H9 (cell line): ENCODE measurements around the gene PRDX2. TPM values are rescaled to one million over a fixed set of nuclear protein-coding genes. Genes with fewer than 3 reads are reported as not detected.
A peak's percentile ranks its signal among the peaks of the same experiment; 100 is the strongest.

Experiments
- DNase-seq: peaks from one replicate; pipeline ENCODE4 v3.0.0-alpha.2; 2017
- H2AFZ ChIP-seq: one replicate; pipeline ENCODE4 v1.6.1; 2013; ENCODE audit warnings: mild to moderate bottlenecking, low read length, control low read depth, moderate library complexity
- H2AK5ac ChIP-seq: 2 replicates; pipeline ENCODE4 v1.6.1; 2013; ENCODE audit warnings: low read length, control low read depth, mixed read lengths; ENCODE audit not compliant: insufficient read length
- H2BK120ac ChIP-seq: one replicate; pipeline ENCODE4 v1.6.1; 2013; ENCODE audit warnings: low read depth, mild to moderate bottlenecking, low read length, control low read depth, inconsistent platforms; ENCODE audit not compliant: poor library complexity, severe bottlenecking
- H2BK12ac ChIP-seq: 2 replicates; pipeline ENCODE4 v1.6.1; 2013; ENCODE audit warnings: low read length, control low read depth, mixed read lengths, low read depth; ENCODE audit not compliant: insufficient read length
- H2BK15ac ChIP-seq: 2 replicates; pipeline ENCODE4 v1.6.1; 2013; ENCODE audit warnings: low read depth, low read length, control low read depth
- H2BK20ac ChIP-seq: one replicate; pipeline ENCODE4 v1.6.1; 2013; ENCODE audit warnings: low read depth, mild to moderate bottlenecking, low read length, control low read depth, inconsistent platforms; ENCODE audit not compliant: poor library complexity, severe bottlenecking
- H2BK5ac ChIP-seq: 2 replicates; pipeline ENCODE4 v1.6.1; 2013; ENCODE audit warnings: low read length, control low read depth, mixed read lengths; ENCODE audit not compliant: insufficient read length
- H3K14ac ChIP-seq: 2 replicates; pipeline ENCODE4 v1.6.1; 2013; ENCODE audit warnings: low read length, control low read depth; ENCODE audit not compliant: insufficient read depth
- H3K18ac ChIP-seq: 2 replicates; pipeline ENCODE4 v1.6.1; 2013; ENCODE audit warnings: low read depth, mild to moderate bottlenecking, mixed read lengths, low read length, control low read depth; ENCODE audit not compliant: insufficient read length
- H3K23ac ChIP-seq: 2 replicates; pipeline ENCODE4 v1.6.1; 2013; ENCODE audit warnings: low read length, control low read depth, mixed read lengths, low read depth; ENCODE audit not compliant: insufficient read length
- H3K23me2 ChIP-seq: 2 replicates; pipeline ENCODE4 v1.6.1; 2013; ENCODE audit warnings: low read depth, mild to moderate bottlenecking, mixed read lengths, low read length, control low read depth; ENCODE audit not compliant: insufficient read length, poor library complexity, severe bottlenecking
- H3K27ac ChIP-seq: 2 replicates; pipeline ENCODE4 v1.5.1; 2013; ENCODE audit warnings: low read length, control low read depth, mixed read lengths, low read depth; ENCODE audit not compliant: insufficient read length
- H3K27me3 ChIP-seq: 2 replicates; pipeline ENCODE4 v1.6.1; 2013; ENCODE audit warnings: low read length, control low read depth, inconsistent platforms; ENCODE audit not compliant: insufficient read depth
- H3K4ac ChIP-seq: 2 replicates; pipeline ENCODE4 v1.6.1; 2013; ENCODE audit warnings: low read depth, mild to moderate bottlenecking, control low read depth, inconsistent platforms, low read length, moderate library complexity
- H3K4me1 ChIP-seq: 2 replicates; pipeline ENCODE4 v1.6.1; 2013; ENCODE audit warnings: low read length, control low read depth, inconsistent platforms; ENCODE audit not compliant: insufficient read depth
- H3K4me2 ChIP-seq: 2 replicates; pipeline ENCODE4 v1.6.1; 2013; ENCODE audit warnings: low read length, control low read depth, mixed read lengths; ENCODE audit not compliant: insufficient read length, insufficient read depth
- H3K56ac ChIP-seq: 2 replicates; pipeline ENCODE4 v1.6.1; 2013; ENCODE audit warnings: low read depth, mild to moderate bottlenecking, mixed read lengths, low read length, control low read depth; ENCODE audit not compliant: insufficient read length
- H3K79me1 ChIP-seq: 2 replicates; pipeline ENCODE4 v1.6.1; 2013; ENCODE audit warnings: low read depth, mild to moderate bottlenecking, moderate library complexity, low read length, control low read depth, inconsistent platforms; ENCODE audit not compliant: insufficient read depth, poor library complexity, severe bottlenecking
- H3K79me2 ChIP-seq: 2 replicates; pipeline ENCODE4 v1.6.1; 2013; ENCODE audit warnings: low read length, control low read depth, inconsistent platforms; ENCODE audit not compliant: insufficient read depth
- H3K9ac ChIP-seq: 2 replicates; pipeline ENCODE4 v1.6.1; 2013; ENCODE audit warnings: low read length, control low read depth, mixed read lengths; ENCODE audit not compliant: insufficient read length; ENCODE audit errors: extremely low read depth
- H3K9me3 ChIP-seq: one replicate; pipeline ENCODE4 v1.6.1; 2013; ENCODE audit warnings: low read depth, low read length, inconsistent platforms; ENCODE audit not compliant: control insufficient read depth
- H3T11ph ChIP-seq: one replicate; pipeline ENCODE4 v1.6.1; 2013; ENCODE audit warnings: mild to moderate bottlenecking, low read length, control low read depth, inconsistent platforms
- H4K20me1 ChIP-seq: one replicate; pipeline ENCODE4 v1.6.1; 2013; ENCODE audit not compliant: control insufficient read depth, insufficient read length, insufficient read depth
- H4K5ac ChIP-seq: 2 replicates; pipeline ENCODE4 v1.6.1; 2013; ENCODE audit warnings: low read depth, mild to moderate bottlenecking, mixed read lengths, low read length, control low read depth; ENCODE audit not compliant: insufficient read length
- H4K8ac ChIP-seq: replicated peaks from 2 replicates; pipeline ENCODE4 v1.6.1; 2013; ENCODE audit warnings: low read length, control low read depth, mixed read lengths, low read depth; ENCODE audit not compliant: insufficient read length
- H4K91ac ChIP-seq: 2 replicates; pipeline ENCODE4 v1.6.1; 2013; ENCODE audit warnings: low read depth, mild to moderate bottlenecking, moderate library complexity, mixed read lengths, low read length, control low read depth; ENCODE audit not compliant: insufficient read length
- H3K27ac Mint-ChIP-seq, 3 experiments: 2 replicates in 2 of 3; 3 replicates in 1 of 3; pipeline ENCODE4 v1.8.0; 2020 to 2021; ENCODE audit warnings: mixed read lengths in 3 of 3, mild to moderate bottlenecking in 1 of 3, moderate library complexity in 1 of 3
- H3K27me3 Mint-ChIP-seq: 2 replicates; pipeline ENCODE4 v1.8.0; 2021; ENCODE audit warnings: low read depth, mild to moderate bottlenecking, moderate library complexity, mixed read lengths
- H3K36me3 Mint-ChIP-seq, 3 experiments: 2 replicates in 2 of 3; 3 replicates in 1 of 3; pipeline ENCODE4 v1.8.0; 2020 to 2021; ENCODE audit warnings: low read depth in 3 of 3, mixed read lengths in 3 of 3; ENCODE audit not compliant: insufficient read depth in 1 of 3
- H3K4me1 Mint-ChIP-seq, 2 experiments: 2 replicates each; pipeline ENCODE4 v1.8.0; 2020; ENCODE audit warnings: mixed read lengths in 2 of 2
- H3K4me3 Mint-ChIP-seq, 2 experiments: 2 replicates in 1 of 2; 3 replicates in 1 of 2; pipeline ENCODE4 v1.8.0; 2020 to 2021; ENCODE audit warnings: mild to moderate bottlenecking in 2 of 2, mixed read lengths in 2 of 2, moderate library complexity in 1 of 2
- H3K9me3 Mint-ChIP-seq, 2 experiments: 2 replicates in 1 of 2; 3 replicates in 1 of 2; pipeline ENCODE4 v1.8.0; 2020; ENCODE audit warnings: mild to moderate bottlenecking in 2 of 2, mixed read lengths in 2 of 2, moderate library complexity in 1 of 2
- WGBS: extraction: QIAGEN DNeasy Blood & Tissue Kit; methylation state at CpG from one replicate; pipeline ENCODE4 v1.1.7; 2013; ENCODE audit warnings: missing lambda C conversion rate, low lambda C conversion rate, mixed read lengths; ENCODE audit not compliant: insufficient read length; ENCODE audit errors: extremely low coverage; 5-methylcytosine and 5-hydroxymethylcytosine counted together
- total RNA-seq: library from RNA; stranded (reverse); gene quantifications from 2 replicates; pipeline ENCODE4 v1.2.1, GENCODE V29; 2021
- TF ChIP-seq, protein P1 (sequence below): fragments of 200-600 bp; sonication (generic); conservative IDR thresholded peaks from 3 replicates; pipeline ENCODE4 v1.8.0; 2021; ENCODE audit warnings: antibody characterized with exemption, mild to moderate bottlenecking

Gene PRDX2
- total RNA-seq, 1 experiment from 2014 or later, result 468 TPM

DNA sequence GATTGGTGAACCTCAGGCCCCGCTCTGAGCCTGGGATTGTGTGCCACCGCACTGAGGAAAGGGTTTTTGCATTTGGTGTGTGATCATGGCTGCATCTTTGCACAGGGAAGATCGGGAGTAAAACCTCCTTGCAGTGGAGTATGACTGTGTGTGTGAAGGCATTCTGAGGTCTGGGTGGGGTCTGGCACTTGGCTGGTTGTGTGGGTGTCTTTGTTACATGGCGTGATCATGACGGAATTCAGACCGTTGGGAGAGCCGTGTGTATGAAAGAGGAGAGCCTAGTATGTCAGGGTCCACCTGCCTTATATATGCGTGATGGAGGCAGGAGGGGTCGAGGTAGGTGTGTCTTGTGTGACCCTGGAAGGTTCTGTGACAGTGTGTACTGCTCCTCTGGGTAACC is 50.7 kb downstream of the PRDX2 start:
- no peak overlapping the region for H2BK120ac ChIP-seq
- WGBS, result no CpG with 5 or more reads among the region's 9 CpGs
- no peak overlapping the region for H3K4ac ChIP-seq
- H2BK12ac ChIP-seq, result no peak overlapping the region
- no peak overlapping the region for H4K5ac ChIP-seq
- no peak overlapping the region for H2AFZ ChIP-seq
- peaks cover 61% of the 10 kb centered on the region for H3K27me3 Mint-ChIP-seq
- no peaks in the 10 kb centered on the region for H3K79me1 ChIP-seq
- H3K27ac ChIP-seq, result no peak overlapping the region
- no peak overlapping the region for H3K27ac Mint-ChIP-seq
- TF ChIP-seq, protein P1, sequence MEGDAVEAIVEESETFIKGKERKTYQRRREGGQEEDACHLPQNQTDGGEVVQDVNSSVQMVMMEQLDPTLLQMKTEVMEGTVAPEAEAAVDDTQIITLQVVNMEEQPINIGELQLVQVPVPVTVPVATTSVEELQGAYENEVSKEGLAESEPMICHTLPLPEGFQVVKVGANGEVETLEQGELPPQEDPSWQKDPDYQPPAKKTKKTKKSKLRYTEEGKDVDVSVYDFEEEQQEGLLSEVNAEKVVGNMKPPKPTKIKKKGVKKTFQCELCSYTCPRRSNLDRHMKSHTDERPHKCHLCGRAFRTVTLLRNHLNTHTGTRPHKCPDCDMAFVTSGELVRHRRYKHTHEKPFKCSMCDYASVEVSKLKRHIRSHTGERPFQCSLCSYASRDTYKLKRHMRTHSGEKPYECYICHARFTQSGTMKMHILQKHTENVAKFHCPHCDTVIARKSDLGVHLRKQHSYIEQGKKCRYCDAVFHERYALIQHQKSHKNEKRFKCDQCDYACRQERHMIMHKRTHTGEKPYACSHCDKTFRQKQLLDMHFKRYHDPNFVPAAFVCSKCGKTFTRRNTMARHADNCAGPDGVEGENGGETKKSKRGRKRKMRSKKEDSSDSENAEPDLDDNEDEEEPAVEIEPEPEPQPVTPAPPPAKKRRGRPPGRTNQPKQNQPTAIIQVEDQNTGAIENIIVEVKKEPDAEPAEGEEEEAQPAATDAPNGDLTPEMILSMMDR, result no peak
- no peak overlapping the region for H3K4me2 ChIP-seq
- H4K20me1 ChIP-seq, result no peaks in the 10 kb centered on the region
- no peak overlapping the region for H2BK5ac ChIP-seq
- H2BK15ac ChIP-seq, result no peak overlapping the region
- H3K18ac ChIP-seq, result no peak overlapping the region
- H3K4me1 ChIP-seq, result no peaks in the 10 kb centered on the region
- H2AK5ac ChIP-seq, result no peak overlapping the region
- H3K23me2 ChIP-seq, result peaks cover 6% of the 10 kb centered on the region
- no peak overlapping the region for H3K23ac ChIP-seq
- H3K36me3 Mint-ChIP-seq, result peaks cover 21 to 23% (median 22%) of the 10 kb centered on the region in 3 experiments
- no peak overlapping the region for H3K14ac ChIP-seq
- no peaks in the 10 kb centered on the region; the same call in 1 of the 2 replicates for H3K27me3 ChIP-seq
- H3K9me3 Mint-ChIP-seq, result peaks cover 3 to 5% of the 10 kb centered on the region in 2 experiments; a peak in 3 of 5 replicates
- H3K79me2 ChIP-seq, result no peaks in the 10 kb centered on the region
- H2BK20ac ChIP-seq, result no peak overlapping the region
- no peak overlapping the region for H4K91ac ChIP-seq
- no peak overlapping the region for H3T11ph ChIP-seq
- peak overlapping the region in 1 of 2 experiments; percentile 6; a peak in 2 of 5 replicates for H3K4me3 Mint-ChIP-seq
- H3K9me3 ChIP-seq, result no peaks in the 10 kb centered on the region
- DNase-seq, result no peak
- H4K8ac ChIP-seq, result no peak overlapping the region
- H3K9ac ChIP-seq, result no peak overlapping the region
- no peak overlapping the region for H3K56ac ChIP-seq
- peaks cover 18 to 35% of the 10 kb centered on the region in 2 experiments for H3K4me1 Mint-ChIP-seq
